GM19324 (cell line): Measurements from ENCODE around the gene AURKAIP1.
A peak's percentile ranks its signal among the peaks of the same experiment; 100 is the strongest.
"Not testable (repeated sequence)": the region's sequence is repeated elsewhere in the genome, so short reads cannot be mapped to it uniquely, and the experiment has no call there.

Experiments
- ATAC-seq: cut with Tn5 transposase; IDR thresholded peaks from one replicate; pipeline ENCODE4 v1.9.1; 2021; ENCODE audit warnings: mild to moderate bottlenecking, moderate library complexity; ENCODE audit not compliant: unreplicated experiment, low FRiP score

The AURKAIP1 gene

GRCh38 chr1:1374929-1375662, at the start of gene AURKAIP1:
Gene AURKAIP1, minus strand, starts transcription at chr1:1375207. Its CDS starts 451 bp downstream, at chr1:1374756.
- ATAC-seq: peak; percentile 92

- ATAC-seq: no peak
Measured at GRCh38 chr1:1424707-1425106, 49.7 kb upstream of the AURKAIP1 start.

- ATAC-seq: no peak
Measured at GRCh38 chr1:1423245-1423597, 48.2 kb upstream of the AURKAIP1 start.

- ATAC-seq: no peak
Measured at GRCh38 chr1:1422465-1423244, 47.6 kb upstream of the AURKAIP1 start.

GRCh38 chr1:1421907-1422464, 47.0 kb upstream of the AURKAIP1 start:
- no peak for ATAC-seq

GRCh38 chr1:1421147-1421906, 46.3 kb upstream of the AURKAIP1 start, which contains the start of gene ANKRD65:
Gene ANKRD65, minus strand, starts transcription at chr1:1421276. Its CDS starts 271 bp downstream, at chr1:1421005.
- ATAC-seq: no peak

- no peak for ATAC-seq
Measured at GRCh38 chr1:1420654-1421141, 45.7 kb upstream of the AURKAIP1 start.

GRCh38 chr1:1419813-1420653, 45.0 kb upstream of the AURKAIP1 start:
- ATAC-seq: no peak

GRCh38 chr1:1419363-1419812, 44.4 kb upstream of the AURKAIP1 start:
- ATAC-seq: no peak

GRCh38 chr1:1418464-1419362, 43.7 kb upstream of the AURKAIP1 start:
- no peak for ATAC-seq

GRCh38 chr1:1417825-1418463, 42.9 kb upstream of the AURKAIP1 start:
- ATAC-seq: not testable (repeated sequence)

GRCh38 chr1:1417396-1417795, 42.4 kb upstream of the AURKAIP1 start:
- ATAC-seq: not testable (repeated sequence)

- no peak for ATAC-seq
Measured at GRCh38 chr1:1415751-1416150, 40.7 kb upstream of the AURKAIP1 start.

GRCh38 chr1:1412311-1412902, 37.4 kb upstream of the AURKAIP1 start:
- not testable (repeated sequence) for ATAC-seq

GRCh38 chr1:1411626-1412025, 36.6 kb upstream of the AURKAIP1 start:
- no peak for ATAC-seq

- not testable (repeated sequence) for ATAC-seq
Measured at GRCh38 chr1:1410238-1410637, 35.2 kb upstream of the AURKAIP1 start.

GRCh38 chr1:1407636-1408318, 32.8 kb upstream of the AURKAIP1 start:
- peak; percentile 17 for ATAC-seq
